Stimulated activated CD4-positive, alpha-beta T cell treated with anti-CD3 and anti-CD28 coated beads, Interleukin-12 subunit alpha, Interleukin-12 subunit beta, amount 100 ng/mL, for 48 hours (primary cell): ENCODE data around the gene TRAM2.
"Not testable (repeated sequence)": the region's sequence is repeated elsewhere in the genome, so short reads cannot be mapped to it uniquely, and the experiment has no call there.

Source experiments
- DNase-seq, 3 donors: peaks; one replicate each; pipeline ENCODE4 v3.0.0-alpha.2; 2020; ENCODE audit warnings: low read depth in 2 of 3, low spot score in 1 of 3

TRAM2 gene

DNA sequence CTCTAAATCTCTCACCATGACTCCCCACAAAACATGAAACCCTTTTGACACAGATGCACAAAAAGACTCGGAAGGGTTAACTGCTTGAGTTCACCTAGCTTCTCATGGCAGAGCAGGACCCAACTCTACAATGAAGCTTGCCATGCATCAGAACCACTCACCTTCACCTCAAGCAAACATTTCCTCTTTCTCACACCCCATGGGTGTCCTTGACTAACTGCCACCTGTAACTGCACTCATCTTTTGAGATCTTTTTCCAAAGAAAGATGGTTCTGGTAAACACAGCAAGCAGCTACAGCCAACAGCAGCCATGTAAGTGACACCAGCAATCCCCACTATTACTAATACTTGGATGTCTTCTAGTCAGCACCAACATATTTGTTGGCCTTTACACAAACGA lies 80.2 kb downstream of the TRAM2 start:
- DNase-seq = no peak

GRCh38 chr6:52495922-52496321 lies 80.9 kb downstream of the TRAM2 start:
- DNase-seq = no peak

DNA sequence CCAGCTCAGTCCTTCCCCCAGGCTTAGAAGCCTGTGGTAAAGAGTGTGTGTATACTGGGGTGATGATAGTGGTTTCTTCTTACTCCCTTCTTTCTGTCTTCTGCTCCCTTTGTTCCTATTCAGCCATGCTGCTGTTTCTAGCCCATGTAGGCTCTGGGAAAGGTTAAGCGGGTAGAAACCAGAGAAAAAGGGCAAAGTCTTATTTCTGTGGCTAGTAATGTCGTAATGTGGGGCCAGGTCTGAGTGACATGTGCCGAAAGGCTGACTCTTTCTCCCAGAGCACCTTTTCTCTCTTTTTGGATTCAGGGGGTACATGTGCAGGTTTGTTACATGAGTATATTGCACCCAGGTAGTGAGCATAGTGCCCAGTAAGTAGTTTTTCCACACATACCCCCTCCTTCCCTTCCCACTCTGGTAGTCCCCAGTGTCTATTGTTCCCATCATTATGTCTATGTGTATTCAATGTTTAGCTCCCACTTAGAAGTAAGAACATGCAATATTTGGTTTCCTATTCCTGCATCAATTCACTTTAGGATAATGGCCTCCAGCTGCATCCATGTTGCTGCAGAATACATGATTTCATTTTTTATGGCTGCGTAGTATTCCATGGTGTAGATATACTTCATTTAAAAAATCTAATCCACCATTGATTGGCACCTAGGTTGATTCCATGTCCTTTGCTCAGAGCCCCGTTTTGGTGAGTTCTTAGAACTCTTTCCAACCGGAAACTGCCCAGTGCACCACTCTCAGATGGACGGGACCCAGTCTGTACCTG lies 82.4 kb downstream of the TRAM2 start:
- no peak for DNase-seq

GRCh38 chr6:52493669-52494068 lies 83.2 kb downstream of the TRAM2 start:
- DNase-seq = no peak

DNA sequence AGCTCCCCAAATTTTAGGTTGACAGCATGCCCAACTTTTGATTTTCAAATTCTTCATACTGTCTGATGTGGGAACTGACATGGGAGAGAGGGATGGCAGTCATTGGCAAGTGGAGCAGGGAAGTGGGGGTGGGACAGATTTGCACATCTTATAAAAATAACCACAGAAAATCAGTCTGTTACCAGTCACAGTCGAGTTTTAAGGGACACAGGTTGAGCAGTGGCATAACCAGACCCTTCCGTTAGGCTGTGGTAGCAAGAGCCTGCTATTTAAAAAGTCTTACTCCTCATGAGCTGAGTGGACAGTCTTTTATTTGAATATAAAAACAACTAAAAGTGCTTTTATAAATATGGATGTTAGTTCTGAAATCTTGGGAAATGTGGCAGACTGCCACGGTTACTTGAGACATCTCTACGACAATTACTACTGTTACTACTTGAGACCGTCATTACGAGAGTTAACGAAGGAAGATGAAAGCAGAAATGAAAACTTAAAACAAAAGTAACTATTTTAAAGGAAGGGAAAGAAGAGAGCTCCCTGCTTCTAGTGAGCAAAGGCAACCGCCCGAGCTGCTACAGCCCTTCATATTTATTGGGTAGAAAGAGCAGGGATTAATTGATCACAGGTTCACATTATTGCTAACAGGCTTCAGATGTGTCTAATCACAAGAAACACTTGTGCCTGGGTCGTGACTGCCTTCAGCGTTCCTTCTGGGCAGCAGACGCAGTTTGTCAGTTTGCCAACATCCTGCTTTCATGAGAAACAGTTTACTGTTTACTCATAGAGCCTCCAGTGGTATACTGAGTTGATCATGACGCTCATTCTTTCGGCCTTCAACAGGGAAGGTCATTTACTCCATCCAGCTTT lies 85.4 kb downstream of the TRAM2 start:
- no peak for DNase-seq

DNA sequence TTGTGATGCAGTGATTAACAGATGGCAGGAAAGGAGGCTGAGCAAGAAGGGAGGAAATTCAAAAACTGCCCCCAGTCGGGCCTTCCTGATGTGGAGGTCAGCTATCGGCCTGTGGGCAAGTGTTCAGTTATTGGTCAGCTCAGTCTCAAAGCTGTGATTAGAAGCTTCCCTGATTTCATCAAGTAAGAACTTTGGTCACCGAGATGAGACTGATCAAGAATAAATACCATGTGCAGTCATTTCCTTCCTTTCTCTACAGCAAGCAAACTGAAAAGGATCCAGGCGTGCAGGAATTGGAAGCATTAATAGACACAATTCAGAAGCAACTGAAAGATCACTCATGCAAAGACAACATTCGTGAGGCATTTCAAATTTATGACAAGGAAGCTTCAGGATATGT lies 87.0 kb downstream of the TRAM2 start:
- no peak for DNase-seq

GRCh38 chr6:52483671-52484003 lies 93.2 kb downstream of the TRAM2 start:
- no peak for DNase-seq

- DNase-seq = no peak
These were observed 93.8 kb downstream of the TRAM2 start for GRCh38 chr6:52482903-52483670.

DNA sequence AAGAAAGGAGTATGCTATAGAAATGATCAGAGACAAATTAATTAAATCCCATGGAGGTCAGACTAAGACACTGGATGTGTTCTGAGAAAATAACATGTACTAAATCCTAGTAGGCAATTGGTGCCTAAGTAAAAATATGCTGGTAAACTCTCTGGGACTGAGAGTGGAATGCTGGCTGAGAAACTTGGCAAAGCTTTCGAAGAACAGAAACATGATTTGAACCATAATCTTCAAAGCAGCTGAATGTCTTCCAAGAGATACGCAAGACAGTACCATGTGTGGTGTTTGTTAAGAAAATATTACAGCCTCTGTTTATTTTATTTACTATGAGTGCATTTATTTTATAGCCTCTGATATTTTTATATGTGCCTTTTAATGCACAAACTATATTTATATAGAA lies 101.6 kb downstream of the TRAM2 start:
- no peak for DNase-seq

- no peak for DNase-seq
These were observed 102.7 kb downstream of the TRAM2 start for GRCh38 chr6:52474173-52474572.

GRCh38 chr6:52461194-52461593 lies 115.7 kb downstream of the TRAM2 start:
- DNase-seq = not testable (repeated sequence)

- DNase-seq = no peak
These were observed 119.8 kb downstream of the TRAM2 start for GRCh38 chr6:52457096-52457495.

GRCh38 chr6:52454556-52454955 lies 122.3 kb downstream of the TRAM2 start:
- DNase-seq = no peak
